DOHH2 (cell line): ENCODE measurements around the gene HSPH1.

Experiments
- H3F3A ChIP-seq: fragments of 200-600 bp; sonication (generic), shearing (Covaris generic); 2 replicates; pipeline ENCODE4 v1.6.0; 2016; ENCODE audit warnings: antibody characterized with exemption, mild to moderate bottlenecking; ENCODE audit not compliant: control insufficient read depth, insufficient read depth
- H3K27ac ChIP-seq: fragments of 200-600 bp; sonication (generic); 2 replicates; pipeline ENCODE4 v1.5.1; 2014; ENCODE audit warnings: low read depth, mild to moderate bottlenecking, low read length, moderate library complexity
- H3K27me3 ChIP-seq: fragments of 200-600 bp; sonication (generic); 2 replicates; pipeline ENCODE4 v1.6.1; 2014; ENCODE audit warnings: mild to moderate bottlenecking, low read length, mixed read lengths; ENCODE audit not compliant: control insufficient read depth
- H3K36me3 ChIP-seq: fragments of 200-600 bp; sonication (generic); 2 replicates; pipeline ENCODE4 v1.6.1; 2014; ENCODE audit warnings: mild to moderate bottlenecking, low read length, moderate library complexity, mixed read lengths; ENCODE audit not compliant: control insufficient read depth
- H3K4me1 ChIP-seq: fragments of 200-600 bp; sonication (generic); 2 replicates; pipeline ENCODE4 v1.6.1; 2014; ENCODE audit warnings: mild to moderate bottlenecking, low read length, mixed read lengths; ENCODE audit not compliant: control insufficient read depth
- H3K4me2 ChIP-seq: fragments of 200-600 bp; sonication (generic); 2 replicates; pipeline ENCODE4 v1.6.0; 2014; ENCODE audit warnings: mild to moderate bottlenecking, low read length, moderate library complexity
- H3K4me3 ChIP-seq: fragments of 200-600 bp; sonication (generic); 2 replicates; pipeline ENCODE4 v1.5.1; 2014; ENCODE audit warnings: mild to moderate bottlenecking, low read length, mixed read lengths
- H3K79me2 ChIP-seq: fragments of 200-600 bp; sonication (generic); 2 replicates; pipeline ENCODE4 v1.6.1; 2014; ENCODE audit warnings: mild to moderate bottlenecking, low read length, mixed read lengths; ENCODE audit not compliant: control insufficient read depth
- H3K9me2 ChIP-seq: fragments of 200-600 bp; sonication (generic); replicated peaks from 2 replicates; pipeline ENCODE4 v1.6.1; 2014; ENCODE audit warnings: mild to moderate bottlenecking, low read length, mixed read lengths; ENCODE audit not compliant: control insufficient read depth
- H3K9me3 ChIP-seq: fragments of 200-600 bp; sonication (generic); 2 replicates; pipeline ENCODE4 v1.6.1; 2014; ENCODE audit warnings: antibody characterized with exemption, low read length, mixed read lengths; ENCODE audit not compliant: control insufficient read depth, insufficient read depth
- H4K20me1 ChIP-seq: fragments of 200-600 bp; sonication (generic); 2 replicates; pipeline ENCODE4 v1.6.0; 2014; ENCODE audit warnings: low read depth, mild to moderate bottlenecking, antibody characterized with exemption, low read length, moderate library complexity; ENCODE audit not compliant: control insufficient read depth, insufficient read depth
- CTCF ChIP-seq: fragments of 200-600 bp; sonication (generic); IDR thresholded peaks from one replicate; pipeline ENCODE4 v1.5.1; 2014; ENCODE audit warnings: antibody characterized with exemption, mild to moderate bottlenecking, low read depth, low read length; ENCODE audit not compliant: poor library complexity, severe bottlenecking
- EZH2phosphoT487 ChIP-seq: fragments of 200-600 bp; sonication (generic); IDR thresholded peaks from 2 replicates; pipeline ENCODE4 v1.6.1; 2017; ENCODE audit warnings: borderline replicate concordance, mild to moderate bottlenecking, antibody characterized with exemption, low read length, moderate library complexity, mixed read lengths

The HSPH1 gene

GRCh38 chr13:31119966-31120700 is 41.6 kb downstream of the HSPH1 start:
- no peaks in the 10 kb centered on the region for H3K9me3 ChIP-seq
- TF ChIP-seq CTCF (no peak), EZH2phosphoT487 (no peak)
- peaks cover 44% of the 10 kb centered on the region for H3K27me3 ChIP-seq
- no peaks in the 10 kb centered on the region for H4K20me1 ChIP-seq
- no peaks in the 10 kb centered on the region for H3K36me3 ChIP-seq
- no peaks in the 10 kb centered on the region for H3F3A ChIP-seq
- no peaks in the 10 kb centered on the region for H3K79me2 ChIP-seq
- H3K27ac ChIP-seq: no peak overlapping the region
- no peaks in the 10 kb centered on the region for H3K4me1 ChIP-seq
- no peak overlapping the region for H3K4me2 ChIP-seq
- no peaks in the 10 kb centered on the region for H3K9me2 ChIP-seq
- H3K4me3 ChIP-seq: no peak overlapping the region

GRCh38 chr13:31119526-31119925 is 42.2 kb downstream of the HSPH1 start:
- Histone ChIP-seq H3K4me3 (no peak overlapping the region), H3F3A (no peaks in the 10 kb centered on the region), H3K9me3 (no peaks in the 10 kb centered on the region), H4K20me1 (no peaks in the 10 kb centered on the region), H3K36me3 (no peaks in the 10 kb centered on the region), H3K4me2 (no peak overlapping the region), H3K27ac (no peak overlapping the region), H3K4me1 (no peaks in the 10 kb centered on the region), H3K79me2 (no peaks in the 10 kb centered on the region), H3K27me3 (peaks cover 40% of the 10 kb centered on the region), H3K9me2 (no peaks in the 10 kb centered on the region)
- TF ChIP-seq CTCF: no peak

DNA sequence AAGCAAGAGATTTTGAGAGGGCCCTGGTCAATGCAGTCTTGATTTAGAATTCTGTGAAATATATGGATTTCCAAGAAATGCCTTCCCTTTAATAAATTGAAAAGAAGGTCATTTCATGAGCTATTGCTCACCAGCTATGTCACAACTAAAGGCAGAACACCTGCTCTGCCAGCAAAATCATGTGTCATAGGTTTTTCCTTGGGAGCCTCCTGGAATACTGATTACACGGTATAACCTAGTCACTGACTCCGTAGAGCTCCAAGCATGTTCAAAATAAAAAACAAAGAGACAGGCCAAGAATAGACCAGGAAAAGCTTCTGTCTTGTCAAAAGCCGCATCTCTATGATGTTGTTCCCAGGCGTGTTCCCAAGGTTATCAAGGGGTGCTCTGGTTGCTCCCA is 45.5 kb downstream of the HSPH1 start:
- Histone ChIP-seq H3K27ac (no peak overlapping the region), H3K4me2 (no peak overlapping the region), H3K4me1 (no peaks in the 10 kb centered on the region), H3K9me2 (no peaks in the 10 kb centered on the region), H3K27me3 (peaks cover 50% of the 10 kb centered on the region), H3K4me3 (no peak overlapping the region), H4K20me1 (no peaks in the 10 kb centered on the region), H3F3A (no peaks in the 10 kb centered on the region), H3K79me2 (no peaks in the 10 kb centered on the region), H3K36me3 (no peaks in the 10 kb centered on the region), H3K9me3 (no peaks in the 10 kb centered on the region)
- TF ChIP-seq CTCF: no peak
- no peak for TF ChIP-seq EZH2phosphoT487
